Measurements from ENCODE around the gene TMEM50B.
"Not testable (repeated sequence)": the region's sequence is repeated elsewhere in the genome, so short reads cannot be mapped to it uniquely, and the experiment has no call there.

TMEM50B gene

GRCh38 chr21:33414926-33415325, 64.8 kb downstream of the TMEM50B start:
- Histone ChIP-seq H3K27me3 (ENCODE audit: insufficient read depth, low read length) (no peaks in the 10 kb centered on the region), H2AFZ (ENCODE audit: low read length) (no peak overlapping the region), H3K4me3 (ENCODE audit: low read depth, low read length, poor library complexity, severe bottlenecking) (no peak overlapping the region), H3K27ac (ENCODE audit: low read depth, low read length, poor library complexity, severe bottlenecking) (no peak overlapping the region), H3K79me2 (ENCODE audit: insufficient read depth, low read length) (peaks cover 67% of the 10 kb centered on the region), H3K4me2 (ENCODE audit: low read length) (no peak overlapping the region), H3K9me2 (ENCODE audit: low read depth, low read length) (no peaks in the 10 kb centered on the region), H4K20me1 (ENCODE audit: insufficient read depth, low read length) (peaks cover 5% of the 10 kb centered on the region; the same call in 1 of the 2 replicates), H3K9me3 (ENCODE audit: low read length) (no peaks in the 10 kb centered on the region), H3K36me3 (ENCODE audit: insufficient read depth, low read length) (peaks cover 72% of the 10 kb centered on the region), H3F3A (ENCODE audit: insufficient read depth, low read length) (no peaks in the 10 kb centered on the region), H3K4me1 (ENCODE audit: insufficient read depth, low read length, severe bottlenecking) (peaks cover 23% of the 10 kb centered on the region), H3K9ac (ENCODE audit: low read length) (no peak overlapping the region)
- TF ChIP-seq CTCF (IDR thresholded peaks at IDR 0.05; ENCODE audit: low read length) = no peak
- no peak for TF ChIP-seq EZH2 (IDR thresholded peaks at IDR 0.05; ENCODE audit: borderline replicate concordance, low read length)

- Histone ChIP-seq H3K9me3 (ENCODE audit: low read length) (no peaks in the 10 kb centered on the region), H3K4me3 (ENCODE audit: low read depth, low read length, poor library complexity, severe bottlenecking) (no peak overlapping the region), H3F3A (ENCODE audit: insufficient read depth, low read length) (no peaks in the 10 kb centered on the region), H3K36me3 (ENCODE audit: insufficient read depth, low read length) (peaks cover 68% of the 10 kb centered on the region), H4K20me1 (ENCODE audit: insufficient read depth, low read length) (peaks cover 5% of the 10 kb centered on the region; the same call in 1 of the 2 replicates), H3K9me2 (ENCODE audit: low read depth, low read length) (no peaks in the 10 kb centered on the region), H3K4me2 (ENCODE audit: low read length) (no peak overlapping the region), H3K27ac (ENCODE audit: low read depth, low read length, poor library complexity, severe bottlenecking) (no peak overlapping the region), H3K9ac (ENCODE audit: low read length) (no peak overlapping the region), H3K79me2 (ENCODE audit: insufficient read depth, low read length) (peaks cover 74% of the 10 kb centered on the region), H3K27me3 (ENCODE audit: insufficient read depth, low read length) (no peaks in the 10 kb centered on the region), H3K4me1 (ENCODE audit: insufficient read depth, low read length, severe bottlenecking) (peaks cover 23% of the 10 kb centered on the region), H2AFZ (ENCODE audit: low read length) (no peak overlapping the region)
- TF ChIP-seq EZH2 (IDR thresholded peaks at IDR 0.05; ENCODE audit: borderline replicate concordance, low read length) (no peak), CTCF (IDR thresholded peaks at IDR 0.05; ENCODE audit: low read length) (no peak)
Measured at GRCh38 chr21:33414068-33414467, 65.7 kb downstream of the TMEM50B start.

GRCh38 chr21:33412832-33413519, 66.8 kb downstream of the TMEM50B start:
- peaks cover 69% of the 10 kb centered on the region for H3K36me3 ChIP-seq (ENCODE audit: insufficient read depth, low read length)
- peak overlapping the region; percentile 9; the same call in 1 of the 2 replicates for H3K4me2 ChIP-seq (ENCODE audit: low read length)
- TF ChIP-seq CTCF (IDR thresholded peaks at IDR 0.05; ENCODE audit: low read length) (no peak), EZH2 (IDR thresholded peaks at IDR 0.05; ENCODE audit: borderline replicate concordance, low read length) (no peak)

GRCh38 chr21:33412439-33412831, 67.3 kb downstream of the TMEM50B start:
- not testable (repeated sequence) for H3K9ac ChIP-seq (ENCODE audit: low read length); H3K9me3 ChIP-seq (ENCODE audit: low read length); H2AFZ ChIP-seq (ENCODE audit: low read length); H3K27ac ChIP-seq (ENCODE audit: low read depth, low read length, poor library complexity, severe bottlenecking); H3F3A ChIP-seq (ENCODE audit: insufficient read depth, low read length); H3K27me3 ChIP-seq (ENCODE audit: insufficient read depth, low read length); H3K9me2 ChIP-seq (ENCODE audit: low read depth, low read length); H3K4me2 ChIP-seq (ENCODE audit: low read length); H4K20me1 ChIP-seq (ENCODE audit: insufficient read depth, low read length); H3K4me3 ChIP-seq (ENCODE audit: low read depth, low read length, poor library complexity, severe bottlenecking)
- Histone ChIP-seq H3K4me1 (ENCODE audit: insufficient read depth, low read length, severe bottlenecking) (peaks cover 23% of the 10 kb centered on the region), H3K79me2 (ENCODE audit: insufficient read depth, low read length) (peaks cover 75% of the 10 kb centered on the region), H3K36me3 (ENCODE audit: insufficient read depth, low read length) (peaks cover 66% of the 10 kb centered on the region)

More at GRCh38 chr21:33412832-33413519, 66.8 kb downstream of the TMEM50B start:
- H3K9me2 ChIP-seq (ENCODE audit: low read depth, low read length) = no peaks in the 10 kb centered on the region
- no peaks in the 10 kb centered on the region for H3K27me3 ChIP-seq (ENCODE audit: insufficient read depth, low read length)
- H4K20me1 ChIP-seq (ENCODE audit: insufficient read depth, low read length) = peaks cover 5% of the 10 kb centered on the region; the same call in 1 of the 2 replicates
- no peak overlapping the region for H3K4me3 ChIP-seq (ENCODE audit: low read depth, low read length, poor library complexity, severe bottlenecking)
- no peaks in the 10 kb centered on the region for H3K9me3 ChIP-seq (ENCODE audit: low read length)
- H3K9ac ChIP-seq (ENCODE audit: low read length) = no peak overlapping the region
- no peaks in the 10 kb centered on the region for H3F3A ChIP-seq (ENCODE audit: insufficient read depth, low read length)
- peaks cover 23% of the 10 kb centered on the region for H3K4me1 ChIP-seq (ENCODE audit: insufficient read depth, low read length, severe bottlenecking)
- peak overlapping the region; percentile 19 for H3K27ac ChIP-seq (ENCODE audit: low read depth, low read length, poor library complexity, severe bottlenecking)
- H3K79me2 ChIP-seq (ENCODE audit: insufficient read depth, low read length) = peaks cover 75% of the 10 kb centered on the region
- no peak overlapping the region for H2AFZ ChIP-seq (ENCODE audit: low read length)

Measured in OCI-LY1 (cell line).